ENCODE measurements around the gene RP2. TPM values are rescaled to one million over a fixed set of nuclear protein-coding genes. Genes with fewer than 3 reads are reported as not detected.

RP2 gene
- 1 to 10 TPM; 5.5 to 9.5 (median 7.0) TPM for total RNA-seq
- polyA plus RNA-seq: 1 to 10 TPM; 4.8 to 8.4 TPM
- long read RNA-seq, donor 1, partial matches to known transcripts: 0 of 5 reads
- long read RNA-seq, donor 1, other reads (novel, unspliced or antisense): 5 of 5 reads
- long read RNA-seq, donor 2, transcript RP2-201 (5 exons, 3,803 nt): major isoform, 5 of 5 reads
- long read RNA-seq, donor 2, partial matches to known transcripts: 0 of 5 reads
- long read RNA-seq, donor 2, other reads (novel, unspliced or antisense): 0 of 5 reads
- long read RNA-seq, donor 3, transcript RP2-201 (5 exons, 3,803 nt): major isoform, 25 of 26 reads
- long read RNA-seq, donor 3, partial matches to known transcripts: 0 of 26 reads
- long read RNA-seq, donor 3, other reads (novel, unspliced or antisense): 1 of 26 reads

GRCh38 chrX:46836701-46837557, at the start of gene RP2:
Gene RP2, plus strand, starts transcription at chrX:46837043. Its CDS starts 58 bp downstream, at chrX:46837101.
- no peaks in the 10 kb centered on the region for H3K36me3 ChIP-seq
- H3K4me1 ChIP-seq (ENCODE audit: insufficient read depth): no peaks in the 10 kb centered on the region
- DNase-seq: peak; percentile 88 to 92 (median 90)
- intact Hi-C loops (cut with DNase I): no loop called here
- peak within 1 kb of the TSS in 1 of 2 donors; percentile 69 for H3K27ac ChIP-seq
- H3K9me3 ChIP-seq: no peaks in the 10 kb centered on the region
- 34 to 46% (median 41%) methylated on average over 70 to 71 of the region's 71 CpGs for WGBS, 3 donors
- TF ChIP-seq EP300 (IDR thresholded peaks at IDR 0.05): no peak
- TF ChIP-seq POLR2A (IDR thresholded peaks at IDR 0.05): peak; percentile 52
- peak in 1 of 3 donors; percentile 52 for TF ChIP-seq CTCF (IDR thresholded peaks at IDR 0.05)
- H3K4me3 ChIP-seq: peak within 1 kb of the TSS; percentile 50
- H3K27me3 ChIP-seq: no peaks in the 10 kb centered on the region

GRCh38 chrX:46788902-46789301, 47.9 kb upstream of the RP2 start:
- no peak overlapping the region for H3K27ac ChIP-seq
- DNase-seq: no peak
- peaks cover 3% of the 10 kb centered on the region for H3K4me1 ChIP-seq (ENCODE audit: insufficient read depth)
- H3K4me3 ChIP-seq: no peak overlapping the region
- no peaks in the 10 kb centered on the region for H3K27me3 ChIP-seq
- TF ChIP-seq CTCF (IDR thresholded peaks at IDR 0.05): no peak
- TF ChIP-seq POLR2A (IDR thresholded peaks at IDR 0.05): no peak
- no peak for TF ChIP-seq EP300 (IDR thresholded peaks at IDR 0.05)
- intact Hi-C loops (cut with DNase I): no loop called here
- no peaks in the 10 kb centered on the region for H3K36me3 ChIP-seq
- H3K9me3 ChIP-seq: no peaks in the 10 kb centered on the region
- WGBS, 3 donors: 40 to 47% (median 43%) methylated on average over 4 of the region's 4 CpGs

DNA sequence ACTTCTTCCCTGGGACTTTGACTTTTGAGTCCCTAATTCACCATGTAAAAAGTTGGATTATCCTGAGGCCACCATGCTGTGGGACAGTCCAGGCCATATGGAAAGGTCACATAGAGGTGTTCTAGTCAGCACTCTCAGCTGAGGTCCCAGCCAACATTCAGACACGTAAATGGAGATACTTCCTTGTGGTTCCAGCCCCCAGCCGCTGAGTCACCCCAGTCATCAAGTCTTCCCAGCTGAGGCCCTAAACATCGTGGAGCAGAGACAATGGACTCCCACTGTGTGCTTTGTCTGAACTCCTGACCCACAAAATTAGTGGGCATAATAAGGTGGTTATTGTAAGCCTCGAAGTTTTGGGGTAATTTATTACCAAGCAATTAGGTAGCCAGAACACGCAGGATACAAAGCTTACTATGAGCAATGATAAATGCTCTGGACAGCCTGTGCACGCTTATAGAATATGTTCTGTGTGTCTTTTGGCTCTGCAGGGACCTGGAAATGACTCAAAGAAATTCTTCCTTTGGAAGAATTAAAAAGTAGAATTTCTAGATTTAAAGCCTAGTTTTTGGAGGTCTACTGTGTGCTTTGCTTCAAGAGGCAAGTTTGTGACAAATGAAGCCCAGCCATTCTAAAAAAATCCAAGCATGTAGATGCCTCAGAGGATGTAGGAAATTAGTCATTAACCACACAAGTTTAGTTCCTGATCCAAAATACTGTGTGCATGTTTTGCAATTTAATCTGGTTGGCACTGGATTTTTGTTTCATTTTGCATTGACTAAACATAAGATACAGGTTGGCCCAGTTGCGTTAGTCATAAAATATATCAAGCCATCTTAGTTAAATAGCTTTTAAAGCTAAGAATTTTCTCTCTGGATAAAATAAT, 44.7 kb upstream of the RP2 start:
- H3K27me3 ChIP-seq: no peaks in the 10 kb centered on the region
- no peak overlapping the region for H3K27ac ChIP-seq
- TF ChIP-seq EP300 (IDR thresholded peaks at IDR 0.05): no peak
- H3K4me3 ChIP-seq: no peak overlapping the region
- H3K4me1 ChIP-seq (ENCODE audit: insufficient read depth): peaks cover 3% of the 10 kb centered on the region
- 38 to 40% (median 39%) methylated on average over 7 of the region's 7 CpGs for WGBS, 3 donors
- no peak for DNase-seq
- no peaks in the 10 kb centered on the region for H3K36me3 ChIP-seq
- H3K9me3 ChIP-seq: no peaks in the 10 kb centered on the region
- intact Hi-C loops (cut with DNase I): no loop called here

GRCh38 chrX:46792810-46793188, 44.0 kb upstream of the RP2 start:
- TF ChIP-seq POLR2A (IDR thresholded peaks at IDR 0.05) (no peak), CTCF (IDR thresholded peaks at IDR 0.05) (no peak), EP300 (IDR thresholded peaks at IDR 0.05) (no peak)
- Histone ChIP-seq H3K36me3 (no peaks in the 10 kb centered on the region), H3K27ac (no peak overlapping the region), H3K27me3 (no peaks in the 10 kb centered on the region), H3K4me3 (no peak overlapping the region), H3K4me1 (ENCODE audit: insufficient read depth) (peaks cover 3% of the 10 kb centered on the region), H3K9me3 (no peaks in the 10 kb centered on the region)
- intact Hi-C loops (cut with DNase I): no loop called here
- no peak for DNase-seq
- WGBS, 3 donors: 55 to 62% (median 55%) methylated on average over 4 of the region's 4 CpGs
